Right atrium auricular region (tissue), 2 donors: ENCODE measurements around the gene INSYN2A. TPM values are rescaled to one million over a fixed set of nuclear protein-coding genes. Genes with fewer than 3 reads are reported as not detected.
A peak's percentile ranks its signal among the peaks of the same experiment; 100 is the strongest.

Source experiments
- DNase-seq: peaks from one replicate; pipeline ENCODE4 v3.0.0-alpha.2; 2019; ENCODE audit warnings: low spot score
- H3K27ac ChIP-seq, 2 donors: fragments of 200-600 bp; sonication (generic); 1 replicate in 1 of 2; 2 replicates in 1 of 2; pipeline ENCODE4 v1.5.1; 2016 to 2019
- H3K27me3 ChIP-seq, 2 donors: fragments of 200-600 bp; sonication (generic); one replicate each; pipeline versions ENCODE4 v1.5.1 to v1.6.0; 2017 to 2019
- H3K36me3 ChIP-seq: fragments of 200-600 bp; sonication (generic); one replicate; pipeline ENCODE4 v1.5.1; 2016
- H3K4me1 ChIP-seq, 2 donors: fragments of 200-600 bp; sonication (generic); one replicate each; pipeline versions ENCODE4 v1.5.1 to v1.6.0; 2017 to 2019
- H3K4me3 ChIP-seq, 2 donors: fragments of 200-600 bp; sonication (generic); 1 replicate in 1 of 2; 2 replicates in 1 of 2; pipeline ENCODE4 v1.5.1; 2017 to 2019; ENCODE audit warnings: mild to moderate bottlenecking in 1 of 2, moderate library complexity in 1 of 2
- H3K9me3 ChIP-seq, 2 donors: fragments of 200-600 bp; sonication (generic); one replicate each; pipeline ENCODE4 v1.5.1; 2019
- total RNA-seq, 2 donors: library from RNA; depleted of rRNA; stranded (reverse); fragments of >200 nt; gene quantifications; one replicate each; pipeline ENCODE4 v1.1.0, GENCODE V29; 2016
- TF ChIP-seq, protein P1 (sequence below), 2 donors: fragments of 200-600 bp; sonication (generic); IDR thresholded peaks; one replicate each; pipeline ENCODE4 v1.5.1; 2019; ENCODE audit warnings: antibody characterized with exemption in 2 of 2

Gene INSYN2A
- total RNA-seq, 2 donors from 2014 or later: 0.11 TPM; not detected in 1

DNA sequence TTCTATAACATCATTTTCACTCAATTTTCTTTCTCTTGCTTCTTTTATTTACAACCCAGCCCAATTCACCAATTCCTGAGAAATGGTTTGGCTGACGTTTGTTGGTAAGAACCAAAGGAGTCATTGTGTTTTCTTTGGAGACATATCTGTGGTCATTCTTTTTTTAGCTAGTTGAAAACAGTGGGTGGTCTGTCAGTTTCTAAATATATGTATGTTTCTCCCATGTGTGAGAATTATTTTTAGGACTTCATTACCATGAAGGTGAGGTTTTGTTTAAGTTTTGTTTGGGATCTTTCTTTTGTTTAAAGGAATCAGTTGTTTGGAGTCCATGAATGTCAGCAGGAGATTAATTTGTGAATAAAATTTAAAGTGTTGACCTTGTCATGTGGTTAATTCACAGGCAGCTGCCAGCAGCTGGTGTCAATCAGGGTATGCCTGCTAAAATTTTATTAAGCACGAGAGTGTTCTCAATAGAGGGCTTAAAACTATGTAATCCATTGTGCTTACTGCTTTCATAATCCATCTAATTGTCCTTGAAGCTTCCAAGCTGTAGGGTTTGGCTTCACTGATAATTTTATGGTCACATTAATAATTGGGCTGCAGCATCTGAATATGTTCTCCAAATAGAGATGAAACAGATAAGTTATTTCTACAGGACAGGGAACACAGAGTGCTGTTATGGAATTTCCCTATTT, 38.7 kb downstream of the INSYN2A start:
- Histone ChIP-seq H3K27me3 (no peaks in the 10 kb centered on the region), H3K36me3 (no peaks in the 10 kb centered on the region), H3K9me3 (no peaks in the 10 kb centered on the region), H3K4me1 (peaks cover 0 to 13% of the 10 kb centered on the region in 2 donors), H3K4me3 (no peak overlapping the region), H3K27ac (no peak overlapping the region)
- TF ChIP-seq, protein P1, sequence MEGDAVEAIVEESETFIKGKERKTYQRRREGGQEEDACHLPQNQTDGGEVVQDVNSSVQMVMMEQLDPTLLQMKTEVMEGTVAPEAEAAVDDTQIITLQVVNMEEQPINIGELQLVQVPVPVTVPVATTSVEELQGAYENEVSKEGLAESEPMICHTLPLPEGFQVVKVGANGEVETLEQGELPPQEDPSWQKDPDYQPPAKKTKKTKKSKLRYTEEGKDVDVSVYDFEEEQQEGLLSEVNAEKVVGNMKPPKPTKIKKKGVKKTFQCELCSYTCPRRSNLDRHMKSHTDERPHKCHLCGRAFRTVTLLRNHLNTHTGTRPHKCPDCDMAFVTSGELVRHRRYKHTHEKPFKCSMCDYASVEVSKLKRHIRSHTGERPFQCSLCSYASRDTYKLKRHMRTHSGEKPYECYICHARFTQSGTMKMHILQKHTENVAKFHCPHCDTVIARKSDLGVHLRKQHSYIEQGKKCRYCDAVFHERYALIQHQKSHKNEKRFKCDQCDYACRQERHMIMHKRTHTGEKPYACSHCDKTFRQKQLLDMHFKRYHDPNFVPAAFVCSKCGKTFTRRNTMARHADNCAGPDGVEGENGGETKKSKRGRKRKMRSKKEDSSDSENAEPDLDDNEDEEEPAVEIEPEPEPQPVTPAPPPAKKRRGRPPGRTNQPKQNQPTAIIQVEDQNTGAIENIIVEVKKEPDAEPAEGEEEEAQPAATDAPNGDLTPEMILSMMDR (IDR thresholded peaks at IDR 0.05): no peak
- DNase-seq: no peak

DNA sequence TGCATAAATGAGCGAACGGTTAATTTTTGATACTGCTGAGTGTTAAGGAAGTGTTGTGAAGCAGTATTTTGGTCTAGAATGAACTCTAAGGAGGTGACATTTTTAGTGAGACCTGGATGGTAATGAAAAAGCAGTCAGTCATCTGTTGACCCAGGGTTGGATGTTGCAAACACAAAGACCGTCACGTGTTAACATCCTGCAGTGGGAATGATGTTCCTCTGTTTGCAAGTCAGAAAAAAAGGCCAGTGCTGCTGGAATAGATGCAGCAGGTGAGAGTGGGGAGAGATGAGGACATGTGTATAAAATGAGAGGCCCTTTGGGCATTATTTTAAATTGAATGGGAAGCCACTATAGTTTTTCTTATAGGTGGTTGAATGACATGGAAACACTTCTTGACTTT, 39.3 kb downstream of the INSYN2A start:
- TF ChIP-seq, protein P1 (IDR thresholded peaks at IDR 0.05): no peak
- H3K4me1 ChIP-seq: peaks cover 0 to 13% of the 10 kb centered on the region in 2 donors
- no peak for DNase-seq
- H3K9me3 ChIP-seq: no peaks in the 10 kb centered on the region
- H3K27me3 ChIP-seq: no peaks in the 10 kb centered on the region
- H3K27ac ChIP-seq: no peak overlapping the region
- no peaks in the 10 kb centered on the region for H3K36me3 ChIP-seq
- H3K4me3 ChIP-seq: no peak overlapping the region

DNA sequence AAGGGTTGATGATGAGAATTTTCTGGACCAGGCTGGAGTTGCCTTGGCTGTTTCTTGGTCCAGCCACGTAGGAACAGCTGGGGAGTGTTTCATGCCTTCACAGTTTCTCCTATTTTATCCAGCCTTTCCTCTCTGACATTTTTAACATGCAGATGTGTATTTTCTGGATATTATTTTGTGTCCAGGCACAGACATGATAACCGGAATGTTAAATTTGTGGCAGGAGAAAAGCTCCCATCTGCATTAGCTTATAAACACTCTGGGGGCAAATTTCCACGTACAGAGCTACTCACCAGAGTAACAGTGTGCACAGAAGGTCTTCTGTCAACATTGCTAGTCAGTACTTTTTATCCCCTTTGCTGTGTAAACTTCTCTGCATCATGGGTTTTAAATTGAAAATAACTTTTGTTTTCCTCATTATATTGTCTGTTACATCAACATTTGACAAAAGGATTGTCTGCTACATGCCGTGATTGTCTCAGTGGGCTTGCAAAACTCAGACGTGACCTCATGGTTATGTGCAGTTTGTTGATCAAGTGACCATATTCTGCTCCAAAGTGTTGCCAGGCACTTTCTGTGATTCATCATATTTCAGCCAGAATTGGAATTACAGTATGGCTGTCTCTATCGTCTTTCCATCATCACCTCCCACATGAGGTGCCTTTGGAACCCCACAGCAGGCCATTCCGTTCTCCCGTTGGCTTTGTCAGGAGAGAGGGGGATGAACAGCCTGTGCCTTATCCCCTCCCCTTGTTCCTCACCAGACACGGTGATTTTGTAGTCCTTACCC, 41.4 kb downstream of the INSYN2A start:
- TF ChIP-seq, protein P1 (IDR thresholded peaks at IDR 0.05): no peak
- Histone ChIP-seq H3K4me1 (peaks cover 0 to 13% of the 10 kb centered on the region in 2 donors), H3K27me3 (no peaks in the 10 kb centered on the region), H3K27ac (peak overlapping the region in 1 of 2 donors; percentile 31), H3K4me3 (no peak overlapping the region), H3K36me3 (no peaks in the 10 kb centered on the region), H3K9me3 (no peaks in the 10 kb centered on the region)
- DNase-seq: peak; percentile 59

DNA sequence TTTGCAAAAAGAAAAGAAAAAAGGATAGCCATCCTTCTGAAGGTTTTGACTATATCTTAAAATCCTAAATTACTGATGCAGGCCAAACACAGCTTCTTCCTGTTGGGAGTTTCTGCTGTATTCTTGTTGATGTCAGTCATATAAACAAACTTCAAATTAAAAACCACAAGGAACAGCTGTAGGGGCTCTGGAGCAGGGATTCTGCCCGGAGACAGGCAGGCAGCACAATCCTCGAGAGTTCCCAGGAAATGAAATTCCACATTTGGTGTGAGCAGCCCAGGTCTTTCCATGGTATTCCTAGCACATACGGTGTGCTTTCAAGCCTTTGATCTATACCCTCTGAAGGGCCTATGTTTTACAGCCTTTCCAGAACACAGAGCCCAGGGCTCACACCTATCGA, 43.2 kb downstream of the INSYN2A start:
- H3K36me3 ChIP-seq: no peaks in the 10 kb centered on the region
- peaks cover 0 to 13% of the 10 kb centered on the region in 2 donors for H3K4me1 ChIP-seq
- H3K4me3 ChIP-seq: no peak overlapping the region
- TF ChIP-seq, protein P1 (IDR thresholded peaks at IDR 0.05): no peak
- H3K27ac ChIP-seq: no peak overlapping the region
- H3K27me3 ChIP-seq: no peaks in the 10 kb centered on the region
- H3K9me3 ChIP-seq: no peaks in the 10 kb centered on the region
- peak; percentile 30 for DNase-seq

DNA sequence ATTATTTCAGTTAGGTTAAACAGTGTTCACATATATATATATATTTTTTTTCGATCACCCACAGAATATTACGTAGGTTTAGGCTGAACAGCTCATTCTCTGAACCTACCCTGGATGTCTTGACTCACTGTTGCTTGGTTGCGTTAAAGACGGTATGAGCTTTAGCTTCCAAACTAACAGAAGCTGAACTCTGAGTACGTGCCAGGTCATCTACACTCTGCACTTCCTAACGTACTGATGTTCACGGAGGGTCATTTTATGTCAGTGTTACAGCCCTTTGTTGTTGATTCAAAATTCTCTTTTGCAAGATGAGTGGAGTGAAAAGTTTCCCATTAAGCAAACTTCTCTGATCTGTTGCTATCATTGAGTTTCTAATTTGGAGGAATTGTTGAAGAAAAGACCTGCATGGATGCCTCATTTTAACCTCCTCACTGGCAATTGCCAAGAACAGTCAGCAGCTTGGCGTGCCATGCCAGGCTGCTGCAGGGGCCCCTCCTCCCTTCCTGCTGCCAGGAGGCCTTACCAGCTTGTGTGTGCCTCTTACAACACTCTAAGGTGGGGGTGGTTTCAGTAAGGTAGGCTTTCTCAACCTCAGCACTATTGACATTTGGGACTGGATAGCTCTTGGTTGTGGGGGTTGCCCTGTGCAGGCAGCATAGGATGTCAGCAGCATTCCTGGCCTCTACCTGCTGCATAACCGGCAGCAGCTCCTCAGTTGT, 44.3 kb downstream of the INSYN2A start:
- TF ChIP-seq, protein P1 (IDR thresholded peaks at IDR 0.05): no peak
- H3K27me3 ChIP-seq: no peaks in the 10 kb centered on the region
- H3K4me1 ChIP-seq: peaks cover 0 to 6% of the 10 kb centered on the region in 2 donors
- H3K4me3 ChIP-seq: no peak overlapping the region
- no peak overlapping the region for H3K27ac ChIP-seq
- H3K36me3 ChIP-seq: no peaks in the 10 kb centered on the region
- H3K9me3 ChIP-seq: no peaks in the 10 kb centered on the region
- no peak for DNase-seq
